ENCODE data around the gene FADS3.

FADS3 gene

GRCh38 chr11:61890529-61891330, 615 bp downstream of the FADS3 start:
- peak overlapping the region; percentile 73 for H3K4me3 ChIP-seq (ENCODE audit: low read depth, low read length)
- TF ChIP-seq, protein P1, sequence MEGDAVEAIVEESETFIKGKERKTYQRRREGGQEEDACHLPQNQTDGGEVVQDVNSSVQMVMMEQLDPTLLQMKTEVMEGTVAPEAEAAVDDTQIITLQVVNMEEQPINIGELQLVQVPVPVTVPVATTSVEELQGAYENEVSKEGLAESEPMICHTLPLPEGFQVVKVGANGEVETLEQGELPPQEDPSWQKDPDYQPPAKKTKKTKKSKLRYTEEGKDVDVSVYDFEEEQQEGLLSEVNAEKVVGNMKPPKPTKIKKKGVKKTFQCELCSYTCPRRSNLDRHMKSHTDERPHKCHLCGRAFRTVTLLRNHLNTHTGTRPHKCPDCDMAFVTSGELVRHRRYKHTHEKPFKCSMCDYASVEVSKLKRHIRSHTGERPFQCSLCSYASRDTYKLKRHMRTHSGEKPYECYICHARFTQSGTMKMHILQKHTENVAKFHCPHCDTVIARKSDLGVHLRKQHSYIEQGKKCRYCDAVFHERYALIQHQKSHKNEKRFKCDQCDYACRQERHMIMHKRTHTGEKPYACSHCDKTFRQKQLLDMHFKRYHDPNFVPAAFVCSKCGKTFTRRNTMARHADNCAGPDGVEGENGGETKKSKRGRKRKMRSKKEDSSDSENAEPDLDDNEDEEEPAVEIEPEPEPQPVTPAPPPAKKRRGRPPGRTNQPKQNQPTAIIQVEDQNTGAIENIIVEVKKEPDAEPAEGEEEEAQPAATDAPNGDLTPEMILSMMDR (conservative IDR thresholded peaks at IDR 0.05; ENCODE audit: low read depth, low read length), result peak; percentile 19
- DNase-seq (ENCODE audit: low read depth), result peak; percentile 52

- no peak overlapping the region for H3K4me3 ChIP-seq (ENCODE audit: low read depth, low read length)
- TF ChIP-seq, protein P1 (conservative IDR thresholded peaks at IDR 0.05; ENCODE audit: low read depth, low read length), result no peak
- DNase-seq (ENCODE audit: low read depth), result no peak
These were observed 1.5 kb downstream of the FADS3 start for GRCh38 chr11:61889831-61890230.

- TF ChIP-seq, protein P1 (conservative IDR thresholded peaks at IDR 0.05; ENCODE audit: low read depth, low read length), result no peak
- no peak for DNase-seq (ENCODE audit: low read depth)
- no peak overlapping the region for H3K4me3 ChIP-seq (ENCODE audit: low read depth, low read length)
These were observed 2.8 kb downstream of the FADS3 start for GRCh38 chr11:61888590-61888989.

DNA sequence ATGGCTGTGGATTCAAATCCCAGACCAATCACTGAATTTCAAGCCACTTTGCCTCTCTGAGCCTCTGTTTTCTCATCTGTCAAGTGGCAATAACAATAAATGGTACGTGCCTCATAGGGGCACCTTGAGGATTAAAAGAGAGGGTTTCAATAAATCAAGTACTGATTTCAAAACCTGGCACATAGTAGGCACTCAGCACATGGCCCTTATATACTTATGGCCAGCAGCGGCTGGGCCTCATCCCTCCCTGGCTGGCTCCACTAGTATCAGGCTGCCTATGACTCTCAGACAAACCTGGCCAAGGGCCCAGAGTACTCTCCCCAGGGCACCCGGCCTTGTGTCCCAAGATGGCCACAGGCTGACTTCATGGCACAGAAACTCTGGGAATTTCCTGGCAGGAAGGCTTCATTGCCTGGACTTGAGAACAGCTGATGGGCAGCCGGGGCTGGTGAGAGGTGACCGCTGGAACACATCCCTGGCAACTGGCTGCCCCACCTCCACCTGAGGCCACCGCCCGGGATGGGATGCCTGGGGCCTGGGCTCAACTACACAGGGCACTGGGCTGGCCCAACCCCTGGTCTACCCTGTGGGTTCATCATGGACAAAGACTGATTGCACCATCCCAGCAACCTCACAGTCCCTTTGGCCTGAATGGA, 3.4 kb downstream of the FADS3 start:
- no peak overlapping the region for H3K4me3 ChIP-seq (ENCODE audit: low read depth, low read length)
- TF ChIP-seq, protein P1 (conservative IDR thresholded peaks at IDR 0.05; ENCODE audit: low read depth, low read length), result no peak
- DNase-seq (ENCODE audit: low read depth), result peak; percentile 90

GRCh38 chr11:61886643-61887042, 4.7 kb downstream of the FADS3 start:
- no peak for DNase-seq (ENCODE audit: low read depth)
- TF ChIP-seq, protein P1 (conservative IDR thresholded peaks at IDR 0.05; ENCODE audit: low read depth, low read length), result no peak

GRCh38 chr11:61885784-61886580, 5.4 kb downstream of the FADS3 start:
- no peak for DNase-seq (ENCODE audit: low read depth)
- no peak overlapping the region for H3K4me3 ChIP-seq (ENCODE audit: low read depth, low read length)
- TF ChIP-seq, protein P1 (conservative IDR thresholded peaks at IDR 0.05; ENCODE audit: low read depth, low read length), result no peak

More at GRCh38 chr11:61886643-61887042, 4.7 kb downstream of the FADS3 start:
- H3K4me3 ChIP-seq (ENCODE audit: low read depth, low read length), result no peak overlapping the region
